GM10847 (cell line): ENCODE data around the gene SATB1.

Experiments used
- POLR2A ChIP-seq: IDR thresholded peaks from 2 replicates; pipeline ENCODE4 v1.6.1; 2011; ENCODE audit not compliant: insufficient read length; ENCODE audit errors: extremely low read depth

The SATB1 gene

DNA sequence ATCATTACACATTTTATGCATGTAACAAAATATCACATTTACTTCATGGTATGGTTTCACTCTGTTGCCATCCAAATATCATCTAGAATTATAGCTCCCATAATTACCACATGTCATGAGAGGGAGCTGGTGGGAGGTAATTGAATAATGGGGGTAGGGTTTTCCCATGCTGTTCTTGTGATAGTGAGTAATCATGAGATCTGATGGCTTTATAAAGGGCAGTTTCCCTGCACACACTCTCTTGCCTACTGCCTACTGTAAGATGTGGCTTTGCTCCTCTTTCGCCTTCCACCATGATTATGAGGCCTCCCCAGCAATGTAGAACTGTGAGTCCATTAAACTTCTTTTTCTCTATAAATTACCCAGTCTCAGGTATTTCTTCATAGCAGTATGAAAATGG lies 123.4 kb downstream of the SATB1 start:
- no peak for TF ChIP-seq POLR2A

DNA sequence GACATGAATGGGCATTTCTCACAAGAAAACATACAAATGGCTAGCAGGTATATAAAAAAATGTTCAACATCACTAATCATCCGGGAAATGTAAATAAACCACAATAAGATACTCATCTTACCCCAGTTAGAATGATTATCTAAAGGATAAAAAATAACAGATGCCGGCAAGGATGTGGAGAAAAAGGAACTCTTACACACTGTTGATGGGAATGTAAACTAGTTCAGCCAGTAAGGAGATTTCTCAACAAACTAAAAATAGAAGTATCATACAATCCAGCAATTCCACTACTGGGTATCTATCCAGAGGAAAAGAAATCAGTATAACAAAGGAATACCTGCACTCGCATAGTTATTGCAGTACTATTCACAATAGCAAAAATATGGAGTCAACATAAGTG lies 124.2 kb downstream of the SATB1 start:
- TF ChIP-seq POLR2A = no peak

DNA sequence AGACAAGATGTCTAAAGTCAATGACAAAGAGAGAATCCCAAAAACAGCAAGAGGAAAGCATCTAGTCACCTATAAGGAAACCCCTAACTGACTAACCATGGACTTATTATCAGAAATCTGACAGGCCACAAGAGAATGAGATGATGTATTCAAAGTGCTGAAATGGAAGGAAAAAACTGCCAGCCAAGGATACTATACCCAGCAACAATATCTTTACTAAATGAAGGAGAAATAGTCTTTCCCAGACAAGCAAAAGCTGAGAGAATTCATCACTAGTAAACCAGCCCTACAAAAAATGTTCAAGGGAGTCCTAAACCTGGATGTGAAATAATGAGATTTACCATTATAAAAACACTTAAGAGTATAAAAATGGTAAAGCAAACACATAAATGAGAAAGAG lies 128.0 kb downstream of the SATB1 start:
- no peak for TF ChIP-seq POLR2A
